GM18858 (cell line): ENCODE measurements around the gene TSPAN5.
"Not testable (repeated sequence)": the region's sequence is repeated elsewhere in the genome, so short reads cannot be mapped to it uniquely, and the experiment has no call there.

ENCODE experiments used
- ATAC-seq: cut with Tn5 transposase; IDR thresholded peaks from one replicate; pipeline ENCODE4 v1.9.1; 2021; ENCODE audit not compliant: unreplicated experiment

Gene TSPAN5

GRCh38 chr4:98504091-98504490 is 154.3 kb downstream of the TSPAN5 start:
- no peak for ATAC-seq

GRCh38 chr4:98503676-98504075 is 154.7 kb downstream of the TSPAN5 start:
- ATAC-seq: no peak

- no peak for ATAC-seq
Measured at GRCh38 chr4:98502624-98503023, 155.8 kb downstream of the TSPAN5 start.

- no peak for ATAC-seq
Measured at GRCh38 chr4:98502031-98502430, 156.4 kb downstream of the TSPAN5 start.

GRCh38 chr4:98501383-98501782 is 157.0 kb downstream of the TSPAN5 start:
- ATAC-seq: no peak

GRCh38 chr4:98498774-98499173 is 159.6 kb downstream of the TSPAN5 start:
- ATAC-seq: no peak

GRCh38 chr4:98496152-98496845 is 162.1 kb downstream of the TSPAN5 start:
- no peak for ATAC-seq

GRCh38 chr4:98493296-98493695 is 165.1 kb downstream of the TSPAN5 start:
- ATAC-seq: peak; percentile 92

GRCh38 chr4:98491899-98492559 is 166.4 kb downstream of the TSPAN5 start:
- no peak for ATAC-seq

- no peak for ATAC-seq
Measured at GRCh38 chr4:98490251-98490650, 168.2 kb downstream of the TSPAN5 start.

- ATAC-seq: no peak
Measured at GRCh38 chr4:98485816-98486345, 172.5 kb downstream of the TSPAN5 start.

GRCh38 chr4:98484031-98484430 is 174.4 kb downstream of the TSPAN5 start:
- no peak for ATAC-seq

- ATAC-seq: peak; percentile 98
Measured at GRCh38 chr4:98482847-98483806, 175.3 kb downstream of the TSPAN5 start.

- peak; percentile 8 for ATAC-seq
Measured at GRCh38 chr4:98482503-98482846, 175.9 kb downstream of the TSPAN5 start.

GRCh38 chr4:98481167-98481566 is 177.2 kb downstream of the TSPAN5 start:
- no peak for ATAC-seq

- ATAC-seq: no peak
Measured at GRCh38 chr4:98480535-98480934, 177.9 kb downstream of the TSPAN5 start.

GRCh38 chr4:98479590-98479989 is 178.8 kb downstream of the TSPAN5 start:
- not testable (repeated sequence) for ATAC-seq

- ATAC-seq: no peak
Measured at GRCh38 chr4:98476891-98477290, 181.5 kb downstream of the TSPAN5 start.

- ATAC-seq: no peak
Measured at GRCh38 chr4:98474408-98474844, 184.0 kb downstream of the TSPAN5 start.

GRCh38 chr4:98473046-98473445 is 185.4 kb downstream of the TSPAN5 start:
- no peak for ATAC-seq

- no peak for ATAC-seq
Measured at GRCh38 chr4:98470831-98471230, 187.6 kb downstream of the TSPAN5 start.
